HPDE6-E6E7 (cell line): ENCODE data around the gene HOXB5.

ENCODE experiments used
- DNase-seq: peaks from one replicate; pipeline ENCODE4 v3.0.0; 2011; ENCODE audit warnings: missing footprints; ENCODE audit errors: extremely low spot score

Gene HOXB5

DNA sequence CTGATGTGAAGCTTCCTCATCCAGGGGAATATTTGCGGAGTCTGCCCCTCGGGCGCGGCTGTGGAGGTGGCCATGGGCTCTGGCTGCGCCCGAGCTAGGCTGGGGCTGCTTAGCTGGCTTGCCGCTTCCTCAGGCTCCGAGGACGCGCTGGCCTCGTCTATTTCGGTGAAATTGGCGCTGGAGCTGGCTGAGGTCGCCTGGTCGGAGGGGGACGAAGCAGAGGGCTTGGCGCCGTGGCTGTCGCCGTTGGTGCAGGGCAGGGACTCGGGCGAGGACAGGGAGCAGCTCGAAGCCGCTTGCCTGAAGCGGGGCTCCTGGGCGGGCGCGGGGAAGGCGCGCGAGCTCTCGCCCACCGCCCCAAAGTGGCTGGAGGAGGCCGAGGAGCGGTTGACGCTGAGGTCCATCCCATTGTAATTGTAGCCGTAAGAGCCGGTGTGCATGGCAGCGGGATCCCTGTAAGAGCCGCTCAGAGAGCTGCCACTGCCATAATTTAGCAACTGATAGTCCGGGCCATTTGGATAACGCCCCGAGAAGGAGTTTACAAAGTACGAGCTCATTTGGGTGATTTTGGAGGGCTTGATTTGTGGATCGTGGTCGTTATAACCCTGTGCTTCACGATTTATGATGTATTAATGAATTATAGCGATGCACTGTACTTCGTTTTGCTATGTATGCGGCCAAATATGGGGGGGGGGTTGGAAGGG lies at the start of gene HOXB5:
TSS of gene HOXB5 (minus strand) at position 654 of the 704 bp plus-strand sequence. CDS start at position 557, 97 bp downstream.
- no peak for DNase-seq

GRCh38 chr17:48642843-48643696 lies 49.5 kb upstream of the HOXB5 start:
- no peak for DNase-seq

- DNase-seq: no peak
Measured at GRCh38 chr17:48642059-48642842, 48.7 kb upstream of the HOXB5 start.

DNA sequence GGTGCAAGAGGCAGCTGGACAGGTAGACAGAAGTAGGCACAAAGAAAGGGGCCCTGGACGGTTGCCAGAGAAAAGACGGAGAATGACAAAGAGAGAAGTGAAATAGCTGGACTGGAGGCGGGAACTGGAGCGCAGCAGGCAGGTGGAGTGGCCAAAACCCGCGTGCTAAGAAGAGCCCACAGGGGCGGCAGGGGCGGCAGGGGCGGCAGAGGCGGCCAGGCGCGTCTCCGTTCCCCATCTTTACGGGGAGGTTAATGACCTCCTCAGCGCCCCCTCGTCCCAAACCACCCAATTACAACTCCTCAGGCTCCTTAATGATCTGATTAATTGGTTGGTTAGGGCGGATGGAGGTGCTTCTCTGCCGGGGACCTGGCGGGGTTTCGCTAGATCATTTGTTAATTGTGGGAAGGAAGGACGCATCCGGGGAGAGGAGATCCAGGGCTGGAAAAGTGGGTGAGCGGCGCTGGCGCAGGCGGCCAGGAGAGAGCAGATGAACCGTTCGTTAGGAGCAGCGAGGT lies 48.0 kb upstream of the HOXB5 start:
- no peak for DNase-seq

- DNase-seq: no peak
Measured at GRCh38 chr17:48640858-48641180, 47.2 kb upstream of the HOXB5 start.

DNA sequence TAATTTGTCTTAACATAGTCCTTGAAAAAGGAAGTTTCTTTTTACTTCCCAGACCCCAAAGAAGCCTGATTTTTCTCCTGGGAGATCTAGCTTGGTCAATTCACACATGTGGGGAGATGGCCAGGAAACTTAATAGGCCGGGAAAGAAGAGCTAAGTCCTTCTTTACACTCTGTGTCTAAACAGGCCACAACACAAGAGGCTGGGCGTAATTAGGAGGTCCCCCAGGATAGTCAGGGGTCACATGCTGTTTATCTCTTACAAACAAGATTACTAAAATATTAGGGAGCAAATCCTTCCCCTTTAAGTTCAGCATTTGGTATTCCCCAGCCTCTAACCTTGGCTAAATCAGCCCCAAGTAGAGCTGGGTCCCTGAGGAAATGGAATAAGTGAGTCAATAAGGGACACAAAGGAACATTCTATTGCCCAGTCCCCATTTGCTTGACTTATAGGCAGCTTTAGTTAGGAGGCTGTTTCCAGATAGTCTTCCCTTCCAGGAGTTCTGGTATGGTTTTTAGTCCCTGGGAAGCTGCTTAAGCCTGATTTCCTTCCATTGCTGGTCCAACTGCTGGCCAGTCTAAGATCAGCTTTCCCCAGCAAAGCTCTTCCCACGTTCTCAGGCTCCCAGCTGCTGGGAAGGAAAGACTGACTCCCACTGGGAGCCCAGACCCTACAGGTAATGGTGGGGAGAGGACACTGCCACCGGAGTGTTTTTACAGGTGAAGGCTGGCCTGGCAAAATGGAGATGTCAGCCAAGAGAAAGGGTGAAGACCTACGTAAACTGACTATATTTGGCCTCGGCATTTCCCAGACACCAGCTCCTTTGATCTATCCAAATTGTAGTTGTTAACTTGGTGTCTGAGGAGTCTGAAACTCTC lies 46.6 kb upstream of the HOXB5 start:
- no peak for DNase-seq

DNA sequence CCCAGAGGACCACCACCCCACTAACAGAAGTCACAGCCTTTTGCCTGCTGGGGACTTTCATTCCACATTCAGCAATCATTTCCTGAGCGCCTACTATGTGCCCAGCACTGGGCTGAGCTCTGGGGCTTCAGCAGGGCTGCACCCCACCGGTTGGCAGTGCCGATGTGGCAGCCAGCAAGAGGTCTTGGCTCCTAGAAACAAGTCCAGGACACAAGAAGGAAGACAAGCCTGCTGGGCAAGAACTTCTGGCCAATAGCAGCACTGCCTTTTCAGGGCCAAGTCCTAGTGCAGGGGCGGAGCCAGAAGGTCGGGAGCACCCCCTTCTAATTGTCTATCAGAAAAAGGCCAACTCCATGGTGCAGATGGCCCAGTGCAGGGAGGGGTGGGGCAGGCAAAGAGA lies 45.6 kb upstream of the HOXB5 start:
- DNase-seq: no peak

- no peak for DNase-seq
Measured at GRCh38 chr17:48637323-48638260, 44.0 kb upstream of the HOXB5 start.

GRCh38 chr17:48636177-48637018 lies 42.8 kb upstream of the HOXB5 start:
- no peak for DNase-seq

- no peak for DNase-seq
Measured at GRCh38 chr17:48634493-48635208, 41.1 kb upstream of the HOXB5 start.

- DNase-seq: no peak
Measured at GRCh38 chr17:48633266-48633677, 39.7 kb upstream of the HOXB5 start.

GRCh38 chr17:48632579-48633265 lies 39.1 kb upstream of the HOXB5 start:
- no peak for DNase-seq

DNA sequence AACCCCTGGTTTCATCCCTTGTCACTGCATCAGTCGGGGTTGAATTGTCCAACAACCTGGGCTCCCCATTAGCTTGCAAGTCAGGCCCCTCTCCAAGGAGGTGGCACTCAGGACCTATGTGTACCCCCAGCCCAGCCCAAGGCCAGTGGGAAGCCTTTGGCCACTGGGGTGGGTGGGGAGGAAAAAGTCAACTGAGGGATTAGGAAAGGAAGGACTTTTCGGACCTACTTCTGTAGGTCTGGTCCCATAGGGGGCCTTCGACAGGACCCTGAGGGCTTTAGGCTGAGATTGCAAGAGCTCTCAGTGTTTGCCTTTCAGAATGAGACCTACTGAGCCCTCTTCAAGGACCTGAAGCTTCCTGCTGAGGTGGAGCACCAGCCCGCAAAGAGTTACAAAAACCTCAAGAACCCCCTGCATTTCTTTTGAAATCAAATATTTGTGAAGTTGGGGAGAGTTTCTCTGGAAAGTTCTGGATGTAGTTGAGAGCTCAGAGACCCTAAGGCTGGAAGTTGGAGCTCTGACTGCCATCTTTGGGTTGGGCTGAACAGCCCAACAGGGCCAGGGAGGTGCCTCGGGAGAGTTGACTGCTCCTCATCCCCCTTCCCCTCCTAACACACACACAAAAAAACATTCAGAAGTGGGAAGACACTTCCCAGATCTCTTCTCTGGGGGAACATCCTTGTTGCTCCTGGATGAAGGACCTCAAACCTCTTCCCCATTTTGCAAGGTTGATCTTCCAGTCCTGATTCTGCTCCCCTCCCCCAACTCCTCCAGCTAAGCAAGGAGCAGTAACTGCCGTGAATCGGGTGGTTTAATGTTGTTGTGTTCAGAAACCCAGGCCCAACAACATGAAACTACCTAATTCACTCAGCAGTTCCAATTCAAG lies 38.4 kb upstream of the HOXB5 start:
- no peak for DNase-seq

- DNase-seq: no peak
Measured at GRCh38 chr17:48630925-48631692, 37.5 kb upstream of the HOXB5 start.

DNA sequence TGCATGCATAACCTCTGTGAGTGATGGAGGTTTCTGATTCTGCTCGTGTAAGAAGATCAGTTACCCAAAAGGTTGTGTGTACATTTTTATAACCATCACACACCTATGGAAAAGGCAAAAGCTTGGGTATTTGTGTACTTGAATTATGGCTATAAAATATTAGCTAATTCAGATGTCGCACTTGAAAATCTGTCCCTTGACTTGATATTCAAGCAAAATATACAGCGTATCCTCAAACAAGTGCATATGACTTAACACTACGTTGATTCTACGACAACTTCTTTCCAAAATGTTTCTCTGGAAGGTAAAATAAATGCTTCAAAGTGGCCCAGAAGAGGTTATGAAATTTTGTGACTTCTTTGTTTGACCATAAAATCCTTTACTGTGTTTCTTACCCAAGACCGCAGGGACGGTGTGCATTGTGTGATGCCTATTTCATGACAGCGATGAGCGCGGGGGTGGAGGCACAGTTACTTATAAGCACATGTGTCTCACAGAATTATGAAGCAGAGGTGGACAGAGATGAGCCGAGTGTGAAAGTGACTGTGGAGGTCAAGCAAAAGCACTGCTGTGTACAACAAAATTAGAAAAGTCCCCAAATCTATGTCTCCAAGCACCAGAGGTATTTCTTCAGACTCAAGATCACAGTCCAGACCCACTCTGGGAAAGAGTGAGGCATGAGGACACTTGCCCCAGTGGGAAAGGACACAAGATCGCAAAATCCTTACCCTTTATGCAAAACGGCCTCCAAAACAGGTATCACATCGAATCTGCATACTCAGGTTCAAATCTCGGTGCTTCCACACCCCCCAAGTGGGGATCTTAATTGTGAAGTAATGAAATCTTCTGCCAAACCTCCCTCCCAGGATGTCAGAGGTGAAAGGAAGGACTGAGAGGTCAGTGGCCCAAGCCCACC lies 36.7 kb upstream of the HOXB5 start:
- no peak for DNase-seq
